ENCODE measurements around the gene KCNJ8.

Gene KCNJ8

DNA sequence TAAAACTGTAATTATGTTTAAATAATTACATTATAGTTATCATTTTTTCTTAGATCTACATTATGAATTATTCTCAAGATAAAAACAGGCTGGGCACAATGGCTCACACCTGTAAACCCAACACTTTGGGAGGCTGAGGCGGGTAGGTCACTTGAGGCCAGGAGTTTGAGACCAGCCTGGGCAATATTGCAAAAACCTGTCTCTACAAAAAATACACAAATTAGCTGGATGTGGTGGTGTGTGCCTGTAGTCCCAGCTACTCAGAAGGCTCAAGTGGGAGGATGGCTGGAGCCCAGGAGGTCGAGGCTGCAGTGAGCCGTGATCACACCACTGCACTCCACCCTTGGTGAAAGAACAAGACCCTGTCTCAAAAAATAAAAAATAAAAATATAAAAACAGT is 40.3 kb upstream of the KCNJ8 start:
- Histone ChIP-seq H3K4me1 (ENCODE audit: insufficient read depth, low read length) (no peaks in the 10 kb centered on the region), H3K27ac (ENCODE audit: low read length) (no peak overlapping the region), H3K9me3 (ENCODE audit: insufficient read depth, low read length, severe bottlenecking) (no peaks in the 10 kb centered on the region), H4K20me1 (ENCODE audit: insufficient read depth, low read length) (no peaks in the 10 kb centered on the region), H3K79me2 (ENCODE audit: insufficient read depth, low read length) (no peaks in the 10 kb centered on the region), H3K9ac (ENCODE audit: low read depth, low read length) (no peak overlapping the region), H3K27me3 (ENCODE audit: insufficient read depth, low read length, poor library complexity) (no peaks in the 10 kb centered on the region), H2AFZ (ENCODE audit: low read depth, low read length) (no peak overlapping the region), H3K4me3 (ENCODE audit: low read depth in 1 of 2, low read length in 2 of 2) (no peak overlapping the region), H3K36me3 (ENCODE audit: insufficient read depth, low read length) (no peaks in the 10 kb centered on the region), H3K4me2 (ENCODE audit: insufficient read depth, low read length) (no peak overlapping the region)
- TF ChIP-seq EZH2 (IDR thresholded peaks at IDR 0.05; ENCODE audit: borderline replicate concordance, low read depth, low read length, severe bottlenecking) = no peak
- TF ChIP-seq, protein P1, sequence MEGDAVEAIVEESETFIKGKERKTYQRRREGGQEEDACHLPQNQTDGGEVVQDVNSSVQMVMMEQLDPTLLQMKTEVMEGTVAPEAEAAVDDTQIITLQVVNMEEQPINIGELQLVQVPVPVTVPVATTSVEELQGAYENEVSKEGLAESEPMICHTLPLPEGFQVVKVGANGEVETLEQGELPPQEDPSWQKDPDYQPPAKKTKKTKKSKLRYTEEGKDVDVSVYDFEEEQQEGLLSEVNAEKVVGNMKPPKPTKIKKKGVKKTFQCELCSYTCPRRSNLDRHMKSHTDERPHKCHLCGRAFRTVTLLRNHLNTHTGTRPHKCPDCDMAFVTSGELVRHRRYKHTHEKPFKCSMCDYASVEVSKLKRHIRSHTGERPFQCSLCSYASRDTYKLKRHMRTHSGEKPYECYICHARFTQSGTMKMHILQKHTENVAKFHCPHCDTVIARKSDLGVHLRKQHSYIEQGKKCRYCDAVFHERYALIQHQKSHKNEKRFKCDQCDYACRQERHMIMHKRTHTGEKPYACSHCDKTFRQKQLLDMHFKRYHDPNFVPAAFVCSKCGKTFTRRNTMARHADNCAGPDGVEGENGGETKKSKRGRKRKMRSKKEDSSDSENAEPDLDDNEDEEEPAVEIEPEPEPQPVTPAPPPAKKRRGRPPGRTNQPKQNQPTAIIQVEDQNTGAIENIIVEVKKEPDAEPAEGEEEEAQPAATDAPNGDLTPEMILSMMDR (IDR thresholded peaks at IDR 0.05; ENCODE audit: borderline replicate concordance, extremely low read depth, low read length, poor library complexity, severe bottlenecking) = no peak
- ATAC-seq (ENCODE audit: insufficient read depth, low read depth) (no peak), DNase-seq (no peak)

DNA sequence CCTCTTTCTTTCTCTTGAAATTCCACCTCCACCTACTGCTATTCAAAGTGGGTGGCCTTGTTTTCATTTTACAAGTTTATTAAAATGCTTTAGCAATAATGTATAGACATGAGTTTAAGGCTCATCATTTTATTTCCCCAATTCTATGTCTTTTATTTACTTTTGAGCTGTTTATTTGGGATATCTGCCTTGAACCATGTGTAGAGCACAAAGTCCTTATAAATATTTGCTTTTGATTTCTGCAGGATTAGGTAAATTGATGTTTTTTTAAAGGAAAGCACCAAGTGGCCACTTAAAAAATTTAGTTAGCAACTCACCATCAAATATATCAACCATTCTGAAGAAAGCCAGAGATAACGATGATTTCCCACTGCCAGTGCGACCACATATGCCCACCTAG is 39.8 kb upstream of the KCNJ8 start:
- Histone ChIP-seq H3K27me3 (ENCODE audit: insufficient read depth, low read length, poor library complexity) (no peaks in the 10 kb centered on the region), H3K4me2 (ENCODE audit: insufficient read depth, low read length) (no peak overlapping the region), H4K20me1 (ENCODE audit: insufficient read depth, low read length) (no peaks in the 10 kb centered on the region), H3K27ac (ENCODE audit: low read length) (no peak overlapping the region), H2AFZ (ENCODE audit: low read depth, low read length) (no peak overlapping the region), H3K9ac (ENCODE audit: low read depth, low read length) (no peak overlapping the region), H3K4me1 (ENCODE audit: insufficient read depth, low read length) (no peaks in the 10 kb centered on the region), H3K79me2 (ENCODE audit: insufficient read depth, low read length) (no peaks in the 10 kb centered on the region), H3K9me3 (ENCODE audit: insufficient read depth, low read length, severe bottlenecking) (no peaks in the 10 kb centered on the region), H3K36me3 (ENCODE audit: insufficient read depth, low read length) (no peaks in the 10 kb centered on the region), H3K4me3 (ENCODE audit: low read depth in 1 of 2, low read length in 2 of 2) (no peak overlapping the region)
- ATAC-seq (ENCODE audit: insufficient read depth, low read depth) (no peak), DNase-seq (no peak)
- TF ChIP-seq, protein P1 (IDR thresholded peaks at IDR 0.05; ENCODE audit: borderline replicate concordance, extremely low read depth, low read length, poor library complexity, severe bottlenecking) = no peak
- no peak for TF ChIP-seq EZH2 (IDR thresholded peaks at IDR 0.05; ENCODE audit: borderline replicate concordance, low read depth, low read length, severe bottlenecking)

DNA sequence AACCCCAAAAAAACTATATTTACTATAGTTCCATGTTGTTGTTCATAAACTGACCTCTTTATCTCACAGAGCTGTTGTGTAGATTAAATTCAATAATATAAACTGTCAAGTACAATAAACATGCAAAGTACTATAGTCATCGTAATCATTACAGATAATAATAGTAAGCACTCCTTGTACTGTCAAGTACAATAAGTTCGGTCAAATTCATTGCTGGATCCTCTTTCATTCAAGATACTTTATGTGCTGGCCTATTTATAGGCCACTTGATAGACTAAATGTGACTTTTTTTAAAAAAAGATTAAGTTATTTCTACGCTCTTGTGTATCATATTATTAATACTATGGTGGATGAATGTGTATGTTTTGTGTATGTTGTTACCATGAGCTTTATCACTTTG is 39.2 kb upstream of the KCNJ8 start:
- Histone ChIP-seq H3K9ac (ENCODE audit: low read depth, low read length) (no peak overlapping the region), H3K27ac (ENCODE audit: low read length) (no peak overlapping the region), H3K27me3 (ENCODE audit: insufficient read depth, low read length, poor library complexity) (no peaks in the 10 kb centered on the region)

More for the DNA sequence above, 39.2 kb upstream of the KCNJ8 start:
- Histone ChIP-seq H3K79me2 (ENCODE audit: insufficient read depth, low read length) (no peaks in the 10 kb centered on the region), H4K20me1 (ENCODE audit: insufficient read depth, low read length) (no peaks in the 10 kb centered on the region), H3K4me3 (ENCODE audit: low read depth in 1 of 2, low read length in 2 of 2) (no peak overlapping the region), H2AFZ (ENCODE audit: low read depth, low read length) (no peak overlapping the region), H3K4me1 (ENCODE audit: insufficient read depth, low read length) (no peaks in the 10 kb centered on the region), H3K9me3 (ENCODE audit: insufficient read depth, low read length, severe bottlenecking) (no peaks in the 10 kb centered on the region), H3K4me2 (ENCODE audit: insufficient read depth, low read length) (no peak overlapping the region), H3K36me3 (ENCODE audit: insufficient read depth, low read length) (no peaks in the 10 kb centered on the region)
- no peak for DNase-seq
- TF ChIP-seq EZH2 (IDR thresholded peaks at IDR 0.05; ENCODE audit: borderline replicate concordance, low read depth, low read length, severe bottlenecking) = no peak
- TF ChIP-seq, protein P1 (IDR thresholded peaks at IDR 0.05; ENCODE audit: borderline replicate concordance, extremely low read depth, low read length, poor library complexity, severe bottlenecking) = no peak
- ATAC-seq (ENCODE audit: insufficient read depth, low read depth) = no peak
